DMS 273 treated with DMSO at 0.1 percent for 48 hours (cell line): ENCODE measurements around the gene LHX4.

ENCODE experiments used
- DNase-seq: peaks from one replicate; lab custom pipeline; 2025; lab: John Stamatoyannopoulos, UW

The LHX4 gene

DNA sequence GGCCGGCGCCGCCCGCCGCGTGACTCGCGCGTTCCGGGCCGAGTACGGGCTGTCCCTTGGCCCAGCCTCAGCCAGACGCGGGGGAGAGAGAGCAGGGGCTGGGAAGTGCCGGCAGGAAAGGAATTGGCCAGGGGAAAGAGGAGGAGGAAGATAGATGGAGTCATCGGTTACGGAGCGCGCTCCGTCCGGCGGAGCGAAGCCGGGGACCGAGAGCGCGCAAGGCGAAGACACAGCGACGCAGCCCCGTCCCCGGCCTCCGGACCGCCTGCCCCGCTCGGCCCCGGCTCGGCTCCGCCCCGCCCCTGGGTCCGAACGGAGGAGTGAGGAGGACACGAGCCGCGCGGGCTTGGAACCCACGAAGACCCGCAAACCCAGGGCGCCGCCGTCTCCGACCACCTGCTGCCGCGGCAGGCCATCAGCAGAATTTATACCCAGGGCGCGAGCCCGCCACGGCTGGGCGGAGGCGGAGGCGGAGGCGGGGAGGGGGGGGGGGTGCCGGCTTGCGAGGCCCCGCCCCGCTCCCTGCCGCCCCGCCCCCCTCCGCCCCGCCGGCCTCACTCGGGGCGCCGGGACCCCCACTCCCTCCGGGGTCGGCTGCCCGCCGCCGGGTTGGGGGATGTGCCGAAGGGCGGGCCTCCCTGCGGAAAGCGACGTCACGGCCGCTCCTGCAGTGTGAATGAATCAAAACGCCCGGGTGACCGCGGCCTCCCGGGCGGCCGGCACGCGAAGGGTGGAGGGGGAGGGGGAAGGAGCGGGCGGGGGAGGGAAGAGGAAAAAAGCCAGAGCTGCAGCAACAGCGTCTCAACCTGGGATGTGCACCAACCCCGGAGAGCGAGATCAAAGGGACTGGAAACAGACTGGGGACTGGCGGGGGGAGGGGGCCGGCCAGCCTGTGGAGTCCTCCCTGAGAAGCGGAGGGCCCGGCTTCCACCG lies at the start of gene LHX4:
TSS of gene LHX4 (plus strand) at position 782 of the 933 bp plus-strand sequence. CDS start 266 bp downstream, outside the sequence.
- DNase-seq = peak; percentile 18

DNA sequence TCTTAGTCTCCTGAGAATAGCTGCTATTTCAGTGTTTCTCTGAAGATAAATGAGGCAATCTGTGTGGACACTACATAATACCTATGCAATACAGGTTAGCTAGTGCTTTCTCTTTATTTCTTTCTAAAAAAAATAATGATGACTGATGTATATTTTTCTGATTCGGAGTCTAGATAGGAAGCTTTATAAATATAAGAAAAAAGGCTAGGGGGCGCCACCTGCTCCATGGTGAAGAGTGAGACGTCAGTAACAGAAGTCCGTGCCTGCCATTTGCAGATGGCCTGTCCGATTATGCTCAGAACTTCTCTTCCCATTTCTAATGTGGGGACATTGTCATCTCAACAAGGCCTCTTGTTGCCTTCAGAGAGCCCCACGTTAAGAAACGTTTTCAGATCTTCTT lies 49.0 kb upstream of the LHX4 start:
- DNase-seq = no peak

DNA sequence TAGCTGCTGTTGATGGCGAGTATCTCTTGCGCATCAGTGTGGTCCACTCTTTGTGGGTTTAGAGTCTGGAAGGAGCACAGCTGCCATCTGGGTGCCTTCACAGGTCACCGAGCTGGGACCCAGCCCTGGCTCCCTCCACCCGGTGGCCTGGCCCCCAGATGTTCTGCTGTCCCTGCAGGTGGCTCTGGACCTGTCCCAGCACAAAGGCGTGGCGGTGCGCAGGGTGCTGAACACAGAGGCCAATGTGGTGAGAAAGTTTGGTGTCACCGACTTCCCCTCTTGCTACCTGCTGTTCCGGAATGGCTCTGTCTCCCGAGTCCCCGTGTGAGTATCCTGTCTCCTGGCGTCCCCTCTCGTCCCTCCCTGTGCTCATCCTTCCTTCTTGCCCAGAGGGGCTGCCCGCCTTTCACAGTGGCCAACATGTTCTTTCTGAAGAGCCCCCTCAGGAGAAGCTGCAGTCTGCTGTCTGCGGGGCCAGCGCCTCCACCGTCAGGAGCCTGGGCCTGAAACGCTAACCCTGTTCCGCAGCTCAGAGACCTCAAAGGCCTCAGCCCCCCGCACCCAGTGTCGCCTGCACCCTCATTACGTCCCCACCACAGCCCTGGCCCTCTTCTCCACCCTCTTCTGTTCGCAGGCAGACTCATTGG lies 47.9 kb upstream of the LHX4 start:
- no peak for DNase-seq

DNA sequence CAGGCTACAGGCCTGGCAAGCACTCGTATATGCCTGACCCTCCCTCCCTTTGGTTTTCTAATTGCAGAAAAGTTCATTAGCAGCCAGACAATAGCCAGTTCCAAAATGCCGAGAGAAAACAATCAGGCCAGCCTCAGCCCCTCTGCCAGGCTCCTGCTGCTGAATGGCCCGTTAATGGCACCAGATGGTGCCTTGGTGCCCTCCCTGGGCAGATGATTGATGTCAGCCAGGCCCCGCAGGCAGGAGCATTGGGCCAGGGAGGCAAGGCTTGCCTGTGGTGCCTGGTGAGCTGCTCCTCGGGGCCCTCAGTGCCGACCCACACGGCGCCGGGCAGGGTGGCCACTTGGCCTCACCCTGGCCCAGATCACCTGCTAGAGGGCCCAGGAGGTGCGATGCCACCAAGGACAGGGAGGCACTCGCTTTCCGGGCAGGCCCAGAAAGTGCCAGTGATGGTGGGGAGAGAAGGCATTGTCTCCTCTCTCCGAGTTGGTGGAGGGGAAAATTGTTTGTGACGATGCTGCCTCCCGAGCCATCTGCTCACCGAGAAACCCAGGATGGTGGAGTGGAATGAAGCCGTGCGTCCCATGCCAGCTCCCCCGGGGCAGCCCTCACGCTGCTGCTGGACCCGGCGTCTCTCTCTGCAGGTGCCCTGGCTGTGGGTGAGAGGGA lies 47.3 kb upstream of the LHX4 start:
- peak; percentile 57 for DNase-seq

DNA sequence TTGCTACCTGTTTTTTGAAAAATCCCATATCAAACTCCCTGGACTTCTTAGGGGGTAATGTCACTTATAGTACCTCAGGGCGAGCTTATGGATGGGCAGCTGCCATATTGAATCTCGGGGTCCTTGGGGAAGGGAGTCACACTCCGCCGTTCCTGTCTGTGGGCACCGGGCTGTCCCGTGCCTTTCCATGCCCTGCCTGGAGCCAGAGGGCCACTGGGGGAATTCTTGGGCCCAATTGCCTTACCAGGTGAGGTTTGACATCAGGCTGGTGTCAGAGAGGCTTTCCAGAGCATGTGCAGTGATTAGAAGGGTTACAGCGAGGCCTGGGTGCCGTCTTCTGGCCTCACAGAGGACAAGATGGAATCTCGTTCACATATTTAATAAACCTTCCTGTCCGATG lies 46.6 kb upstream of the LHX4 start:
- DNase-seq = no peak

DNA sequence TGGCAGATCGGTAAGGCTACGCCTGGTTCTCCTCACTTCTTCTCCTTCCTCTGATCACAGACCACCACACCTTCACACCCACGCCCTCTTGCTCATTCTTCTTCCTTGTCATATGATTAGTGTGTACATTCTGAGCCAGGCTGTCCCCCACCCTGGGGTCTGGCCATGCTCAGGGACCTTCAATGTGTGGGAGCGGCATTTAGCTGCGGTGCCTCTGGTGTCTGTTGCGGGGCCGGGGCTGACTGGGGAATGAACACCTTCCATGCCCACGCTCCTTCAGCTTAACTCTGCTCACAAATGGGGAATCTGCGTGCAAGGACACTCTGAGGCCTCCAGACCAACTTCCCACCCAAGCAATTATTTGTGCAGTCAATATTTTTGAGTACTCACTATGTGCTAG lies 46.0 kb upstream of the LHX4 start:
- DNase-seq = no peak

DNA sequence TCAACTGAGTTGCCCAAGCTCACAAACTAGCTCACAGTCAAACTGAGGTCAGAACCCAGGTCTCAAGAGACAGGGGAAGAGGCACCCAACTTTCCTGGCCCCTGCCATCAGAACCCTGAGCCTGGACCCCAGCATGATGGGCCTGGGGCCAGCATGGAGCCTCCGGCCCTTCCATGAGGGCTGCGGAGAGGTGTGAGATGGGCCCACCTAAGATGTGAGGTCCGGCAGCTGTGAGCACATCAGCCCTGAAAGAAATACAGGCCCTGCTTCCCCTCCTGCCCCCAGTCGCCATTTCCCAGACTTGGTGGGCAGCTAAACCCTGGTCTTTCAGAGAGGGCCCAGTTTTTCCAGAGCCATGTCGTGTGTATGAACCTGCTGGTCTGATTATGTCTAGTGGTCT lies 44.8 kb upstream of the LHX4 start:
- no peak for DNase-seq

DNA sequence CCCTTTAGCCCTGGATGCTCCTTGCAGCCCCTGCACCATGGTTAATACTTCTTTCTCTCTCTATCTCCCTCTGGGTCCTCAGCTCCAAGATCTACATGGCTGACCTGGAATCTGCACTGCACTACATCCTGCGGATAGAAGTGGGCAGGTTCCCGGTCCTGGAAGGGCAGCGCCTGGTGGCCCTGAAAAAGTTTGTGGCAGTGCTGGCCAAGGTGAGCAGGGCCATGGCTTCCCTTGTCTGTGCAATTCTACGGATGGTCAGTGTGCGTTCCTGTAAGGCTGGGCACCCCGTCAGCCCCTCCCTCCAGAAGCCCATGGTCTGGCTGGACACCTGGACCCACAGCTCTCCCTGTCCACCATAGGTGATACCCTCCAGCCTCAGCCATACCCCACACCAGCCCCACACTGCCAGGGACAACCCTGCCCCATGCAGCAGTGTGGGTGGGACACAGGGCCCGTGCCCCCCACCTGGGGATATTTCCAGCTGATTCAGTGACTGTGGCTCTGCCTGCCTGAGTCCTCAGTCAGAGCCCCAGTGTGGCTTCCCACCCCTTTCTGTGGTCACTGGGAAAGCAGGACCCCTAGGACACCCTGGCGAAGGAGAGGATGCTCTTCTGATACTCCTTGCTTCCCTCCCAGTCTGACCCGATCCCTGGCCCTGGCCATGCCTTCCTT lies 44.0 kb upstream of the LHX4 start:
- no peak for DNase-seq

DNA sequence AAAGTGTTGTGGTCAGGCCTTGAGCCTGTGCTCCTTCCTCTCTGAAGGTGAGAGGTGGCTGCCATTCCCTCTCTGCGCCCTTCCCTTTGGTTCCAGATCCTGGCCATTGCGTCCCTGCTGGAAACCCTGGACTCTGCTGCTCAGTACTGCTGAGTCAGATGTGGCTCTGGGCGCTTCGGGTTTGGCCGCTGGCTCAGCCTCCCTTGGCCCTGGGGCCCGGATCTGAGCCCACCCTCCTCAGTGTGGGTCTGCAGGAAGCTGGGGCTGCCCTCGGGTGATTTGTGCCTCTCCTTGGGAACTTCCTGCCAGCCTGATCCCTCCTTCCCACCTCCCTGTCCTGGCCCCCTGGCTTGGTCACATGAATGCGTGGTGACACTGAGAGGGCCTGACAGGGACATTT lies 43.2 kb upstream of the LHX4 start:
- DNase-seq = no peak

DNA sequence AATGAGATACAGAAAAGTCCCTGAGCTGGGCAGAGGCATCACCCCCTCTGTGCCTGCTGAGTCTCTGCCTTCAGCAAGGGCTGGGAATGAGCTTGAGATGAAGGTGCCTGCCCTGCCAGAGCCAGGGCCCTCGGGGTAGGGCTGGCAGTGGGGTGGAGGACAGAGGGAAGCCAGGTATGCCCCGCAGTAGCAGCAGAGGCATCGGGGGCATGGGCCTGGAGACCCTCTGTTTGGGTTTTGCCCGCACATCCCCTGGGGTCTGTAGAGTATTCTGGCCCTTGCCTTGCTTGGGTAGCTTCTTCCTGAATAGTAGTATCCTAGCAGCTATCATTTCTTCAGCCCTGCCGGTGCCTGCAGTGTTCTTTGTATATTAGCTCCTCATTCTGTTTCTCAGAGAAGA lies 42.4 kb upstream of the LHX4 start:
- no peak for DNase-seq

DNA sequence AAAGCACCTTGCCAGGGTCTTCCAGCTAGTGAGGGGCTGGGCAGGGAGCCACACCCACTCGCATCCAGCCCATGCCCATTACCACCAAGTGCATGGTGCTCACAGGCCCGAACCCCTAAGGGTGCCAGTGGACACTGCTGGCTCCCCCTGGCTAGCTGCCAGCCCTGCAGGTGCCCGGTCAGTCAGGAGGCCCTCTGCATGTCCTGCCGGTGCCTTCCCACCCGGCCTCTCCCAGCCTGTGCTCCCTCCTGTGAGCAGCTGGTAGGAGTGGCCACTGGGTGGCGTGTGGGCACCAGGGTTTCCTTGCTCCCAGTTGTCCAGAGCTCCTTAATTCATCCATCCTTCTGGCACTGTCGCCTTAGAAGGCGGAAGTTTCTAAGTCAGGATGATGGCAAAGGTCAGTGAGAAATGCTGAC lies 42.0 kb upstream of the LHX4 start:
- peak; percentile 38 for DNase-seq

DNA sequence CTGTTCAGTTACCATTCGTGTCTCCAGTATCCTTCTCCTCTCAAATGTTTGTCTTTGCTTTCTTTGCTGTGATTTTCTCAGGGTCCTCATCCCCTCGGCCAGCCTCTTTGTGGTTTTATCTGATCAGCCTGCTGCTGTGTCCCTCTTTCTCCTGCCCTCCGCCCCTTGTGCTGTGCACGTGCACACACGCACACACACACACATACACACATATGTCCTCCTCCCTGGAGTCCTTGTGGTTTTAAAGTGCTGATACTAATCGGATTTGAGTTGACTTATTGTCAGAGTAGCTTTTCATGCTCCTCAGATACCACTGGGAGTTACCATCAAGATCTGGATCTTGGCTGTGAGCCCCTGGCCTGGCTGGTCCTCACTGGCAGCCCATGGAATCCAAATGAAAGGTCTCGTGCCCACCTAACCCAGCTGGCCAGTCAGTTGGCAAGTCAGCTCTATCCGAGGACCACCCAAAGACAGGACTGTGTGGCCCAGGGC lies 41.3 kb upstream of the LHX4 start:
- no peak for DNase-seq

DNA sequence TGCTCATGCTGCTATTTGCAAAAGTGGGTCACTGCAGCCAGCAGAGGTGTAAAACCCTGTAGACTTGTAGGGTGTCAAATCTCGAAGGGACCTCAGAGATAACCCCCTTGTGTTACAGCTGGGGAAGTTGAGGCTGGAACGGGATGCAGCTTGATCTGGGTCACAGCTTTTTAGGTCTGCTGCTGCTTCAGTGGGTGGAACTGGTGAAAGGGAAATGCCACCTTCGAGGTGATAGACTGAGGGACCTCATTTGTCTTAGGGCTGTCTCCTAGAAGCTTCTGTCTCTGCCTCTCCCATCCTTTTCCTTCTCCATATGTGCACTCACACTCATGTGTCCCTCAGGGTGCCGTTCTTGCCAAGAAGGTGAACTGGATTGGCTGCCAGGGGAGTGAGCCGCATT lies 40.0 kb upstream of the LHX4 start:
- DNase-seq = no peak

DNA sequence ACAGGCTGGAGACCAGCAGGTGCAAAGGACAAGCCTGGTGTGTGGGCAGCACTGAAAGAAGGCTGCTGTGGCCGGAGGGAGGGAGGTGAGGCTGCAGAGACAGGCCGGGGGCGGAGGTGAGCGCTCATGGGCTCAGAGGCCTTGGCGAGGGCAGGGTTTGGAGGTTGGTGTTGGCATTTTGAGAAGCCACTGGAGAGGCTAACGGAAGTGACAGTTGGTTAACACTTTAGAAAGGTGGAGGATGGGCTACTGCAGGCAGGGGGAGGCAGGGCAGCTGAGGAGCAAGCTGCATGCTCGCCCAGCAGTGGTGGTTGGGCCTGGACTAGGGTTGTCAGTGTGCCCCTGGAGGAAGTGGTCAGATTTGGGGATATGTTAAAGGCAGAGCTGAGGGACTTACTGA lies 37.9 kb upstream of the LHX4 start:
- DNase-seq = no peak

DNA sequence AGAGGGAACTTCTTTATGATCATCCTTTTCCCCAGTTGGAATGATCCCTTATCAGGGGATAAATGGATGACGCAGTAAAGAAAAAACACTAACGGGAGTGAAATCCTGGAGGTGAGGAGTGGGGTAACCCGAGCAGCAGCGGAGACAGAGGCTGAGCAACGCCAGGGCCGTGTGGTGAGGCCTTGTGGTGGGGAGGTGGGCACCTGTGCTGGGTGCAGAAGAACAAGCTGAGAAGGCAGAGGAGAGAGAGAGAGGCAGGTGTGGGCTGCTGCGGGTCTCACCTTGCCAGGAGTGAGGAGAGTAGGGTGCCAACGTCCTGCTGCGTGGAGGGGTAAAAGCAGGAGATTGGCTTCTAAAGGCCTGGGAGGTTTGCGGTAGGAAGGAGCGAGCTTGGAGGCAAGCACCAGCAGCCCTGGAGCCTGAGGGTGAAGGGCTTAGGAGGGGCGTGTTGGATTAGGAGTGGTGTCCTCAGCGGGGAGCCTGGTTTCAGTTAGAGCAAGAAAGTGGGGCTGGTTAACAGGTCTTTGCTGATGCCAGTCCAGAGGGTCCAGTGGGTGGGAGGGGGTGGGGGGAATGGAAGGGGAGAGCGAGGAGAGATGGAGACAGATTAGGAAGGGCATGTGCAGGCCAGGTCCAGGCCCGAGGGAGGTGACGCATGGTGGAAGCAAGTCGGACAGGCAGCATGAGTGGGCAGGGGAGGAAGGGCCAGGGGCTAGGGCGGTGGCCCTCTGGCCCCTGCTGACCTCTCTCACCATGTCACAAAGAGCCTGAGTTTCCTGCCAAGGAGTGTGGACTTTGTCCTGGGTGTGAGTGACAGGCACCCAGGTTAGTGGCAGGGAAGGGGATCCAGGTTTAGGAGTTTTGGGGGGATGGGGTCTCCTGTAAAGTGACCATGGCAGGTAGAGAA lies 36.7 kb upstream of the LHX4 start:
- DNase-seq = no peak

DNA sequence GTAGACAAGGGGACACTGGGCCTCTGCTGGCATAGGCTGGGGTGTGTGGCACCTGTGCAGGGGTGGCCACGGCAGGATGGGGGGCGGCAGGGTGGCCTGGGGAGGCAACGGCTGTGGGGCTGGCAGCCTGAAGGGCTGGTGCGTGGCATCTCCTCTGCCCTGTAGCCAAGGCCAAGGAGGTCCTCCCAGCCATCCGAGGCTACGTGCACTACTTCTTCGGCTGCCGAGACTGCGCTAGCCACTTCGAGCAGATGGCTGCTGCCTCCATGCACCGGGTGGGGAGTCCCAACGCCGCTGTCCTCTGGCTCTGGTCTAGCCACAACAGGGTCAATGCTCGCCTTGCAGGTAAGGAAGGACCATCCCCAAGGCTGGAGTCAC lies 36.0 kb upstream of the LHX4 start:
- DNase-seq = no peak

DNA sequence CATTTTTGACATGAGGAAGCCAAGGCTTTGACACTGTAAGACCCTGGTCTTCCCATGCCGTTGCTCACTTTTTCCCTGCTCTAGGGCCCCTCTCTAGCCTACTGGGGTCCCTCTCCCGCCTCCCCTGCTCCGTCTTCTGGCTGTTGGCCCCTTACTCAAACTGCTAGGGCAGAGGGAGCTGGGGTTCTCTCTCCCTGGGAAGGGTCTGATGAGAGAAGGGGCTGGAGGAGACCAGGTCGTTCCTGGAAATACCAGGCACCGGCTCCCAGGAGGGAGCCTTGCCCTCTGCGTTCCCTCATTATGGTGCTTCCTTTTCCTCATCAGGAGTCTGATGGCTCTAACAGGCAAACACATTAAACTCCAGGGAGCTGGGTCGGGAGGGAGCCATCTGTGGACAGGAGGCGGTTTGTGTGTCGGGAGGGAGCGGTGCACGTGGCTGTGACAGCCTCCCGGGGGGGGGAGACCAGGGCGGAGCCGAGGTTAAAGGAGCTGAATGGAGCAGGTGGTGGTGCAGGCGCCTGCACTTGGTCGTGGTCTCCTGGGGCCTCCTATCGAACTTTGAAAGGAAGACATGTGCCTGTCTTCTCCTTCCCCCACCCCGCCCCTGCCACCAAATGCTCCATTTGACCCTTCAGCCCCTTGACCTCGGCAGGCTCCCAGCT lies 35.4 kb upstream of the LHX4 start:
- DNase-seq = peak; percentile 80

DNA sequence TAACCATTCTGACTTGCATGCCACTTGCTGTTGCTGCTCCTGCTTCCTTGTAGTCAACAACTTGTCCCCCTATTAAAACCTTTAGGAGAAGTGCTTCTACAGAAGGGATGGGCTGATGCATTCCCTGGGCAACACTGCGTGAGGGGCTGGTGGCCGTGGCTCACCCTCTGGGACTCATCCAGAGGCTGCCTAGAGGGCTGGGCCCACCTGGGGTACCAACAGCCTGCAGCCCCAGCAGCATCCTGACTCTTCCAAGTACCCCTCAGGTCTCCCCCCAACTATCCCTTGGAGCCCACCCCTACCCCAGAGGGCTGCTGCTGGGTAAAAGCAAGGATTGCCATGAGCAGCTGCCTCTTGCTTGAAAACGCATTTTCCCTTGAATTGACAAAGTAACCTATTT lies 34.7 kb upstream of the LHX4 start:
- DNase-seq = no peak

DNA sequence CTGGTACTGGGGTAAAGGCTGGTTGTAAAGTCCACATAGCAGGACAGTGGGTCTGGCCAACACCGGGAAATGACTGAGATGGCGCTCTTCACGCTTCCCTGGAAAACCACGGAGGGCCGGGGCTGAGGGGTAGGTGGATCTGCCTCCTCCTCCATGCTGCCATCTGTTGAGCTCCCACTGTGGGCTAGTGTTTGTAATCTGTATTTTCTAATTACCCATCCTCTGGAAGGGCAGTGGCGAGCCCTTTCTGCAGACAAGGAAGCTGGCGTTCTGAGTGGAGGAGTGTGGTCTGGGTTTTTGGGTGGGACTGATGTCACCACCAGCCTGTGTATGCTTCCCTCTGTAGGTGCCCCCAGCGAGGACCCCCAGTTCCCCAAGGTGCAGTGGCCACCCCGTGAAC lies 34.1 kb upstream of the LHX4 start:
- DNase-seq = peak; percentile 10

DNA sequence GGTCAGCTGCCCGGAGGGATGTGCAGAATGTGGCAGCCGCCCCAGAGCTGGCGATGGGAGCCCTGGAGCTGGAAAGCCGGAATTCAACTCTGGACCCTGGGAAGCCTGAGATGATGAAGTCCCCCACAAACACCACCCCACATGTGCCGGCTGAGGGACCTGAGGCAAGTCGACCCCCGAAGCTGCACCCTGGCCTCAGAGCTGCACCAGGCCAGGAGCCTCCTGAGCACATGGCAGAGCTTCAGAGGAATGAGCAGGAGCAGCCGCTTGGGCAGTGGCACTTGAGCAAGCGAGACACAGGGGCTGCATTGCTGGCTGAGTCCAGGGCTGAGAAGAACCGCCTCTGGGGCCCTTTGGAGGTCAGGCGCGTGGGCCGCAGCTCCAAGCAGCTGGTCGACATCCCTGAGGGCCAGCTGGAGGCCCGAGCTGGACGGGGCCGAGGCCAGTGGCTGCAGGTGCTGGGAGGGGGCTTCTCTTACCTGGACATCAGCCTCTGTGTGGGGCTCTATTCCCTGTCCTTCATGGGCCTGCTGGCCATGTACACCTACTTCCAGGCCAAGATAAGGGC lies 33.5 kb upstream of the LHX4 start:
- DNase-seq = no peak
